Vagina (tissue), 2 donors: ENCODE data around the gene ALPK1.

Source experiments
- POLR2A ChIP-seq, 2 donors: fragments of 450-650 bp; IDR thresholded peaks; one replicate each; pipeline ENCODE4 v1.6.1; 2017; ENCODE audit warnings: antibody characterized with exemption in 2 of 2, mild to moderate bottlenecking in 2 of 2, moderate library complexity in 2 of 2
- POLR2AphosphoS5 ChIP-seq, 2 donors: sonication (generic); formaldehyde crosslinking; IDR thresholded peaks; one replicate each; pipeline ENCODE4 v1.9.0; 2017; ENCODE audit warnings: antibody characterized with exemption in 2 of 2, mild to moderate bottlenecking in 2 of 2, low read depth in 1 of 2; ENCODE audit not compliant: insufficient read depth in 1 of 2

- TF ChIP-seq POLR2A (IDR thresholded peaks at IDR 0.05), result no peak
- no peak for TF ChIP-seq POLR2AphosphoS5 (IDR thresholded peaks at IDR 0.05; ENCODE audit: insufficient read depth in 1 of 2, low read depth in 1 of 2)
Measured at GRCh38 chr4:112312610-112313239, 15.6 kb downstream of the ALPK1 start.
